ENCODE results near the gene XRN1.
A peak's percentile ranks its signal among the peaks of the same experiment; 100 is the strongest.
"Not testable (repeated sequence)": the region's sequence is repeated elsewhere in the genome, so short reads cannot be mapped to it uniquely, and the experiment has no call there.

XRN1 gene

DNA sequence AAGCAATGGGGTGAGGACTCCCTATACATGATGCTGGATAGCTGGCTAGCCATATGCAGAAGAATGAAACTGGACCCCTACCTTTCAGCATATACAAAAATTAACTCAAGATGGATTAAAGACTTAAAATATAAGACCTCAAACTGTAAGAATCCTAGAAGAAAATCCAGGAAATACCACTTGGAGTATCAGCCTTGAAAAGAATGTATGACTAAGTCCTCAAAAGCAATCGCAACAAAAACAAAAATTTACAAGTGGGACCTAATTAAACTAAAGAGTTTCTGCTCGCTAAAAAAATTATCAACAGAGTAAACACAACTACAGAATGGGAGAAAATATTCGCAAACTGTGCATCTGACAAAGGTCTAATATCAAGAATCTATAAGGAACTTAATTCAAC is 94.3 kb downstream of the XRN1 start:
- H2AFZ ChIP-seq (ENCODE audit: insufficient read depth, low read length, poor library complexity): no peak overlapping the region
- H4K12ac ChIP-seq (ENCODE audit: low read depth, low read length): no peak overlapping the region
- H3K27ac ChIP-seq (ENCODE audit: low read depth, low read length): no peak overlapping the region

GRCh38 chr3:142352698-142353097 is 95.1 kb downstream of the XRN1 start:
- not testable (repeated sequence) for H3K4me2 ChIP-seq (ENCODE audit: low read length); H4K91ac ChIP-seq (ENCODE audit: low read depth, low read length)

More for the DNA sequence above, 94.3 kb downstream of the XRN1 start:
- peaks cover 0 to 2% of the 10 kb centered on the region in 2 experiments for H3K4me1 ChIP-seq (ENCODE audit: control insufficient read depth in 1 of 2, insufficient read depth in 2 of 2, low read length in 2 of 2)
- no peak overlapping the region for H3K23ac ChIP-seq (ENCODE audit: low read length)
- no peak overlapping the region for H3K4me3 ChIP-seq (ENCODE audit: low read depth, low read length)
- no peak overlapping the region for H2AK5ac ChIP-seq (ENCODE audit: low read length)
- H4K91ac ChIP-seq (ENCODE audit: low read depth, low read length): no peak overlapping the region
- no peaks in the 10 kb centered on the region for H3K9me3 ChIP-seq (ENCODE audit: insufficient read depth, low read depth, low read length)
- H3K14ac ChIP-seq (ENCODE audit: low read length): no peak overlapping the region
- WGBS (ENCODE audit: extremely low coverage, insufficient coverage, insufficient read length): no CpG with 5 or more reads among the region's 3 CpGs
- no peak overlapping the region for H2BK12ac ChIP-seq (ENCODE audit: low read length)
- no peak overlapping the region for H3K9ac ChIP-seq (ENCODE audit: low read length)
- peaks cover 18 to 23% of the 10 kb centered on the region in 2 experiments for H3K36me3 ChIP-seq (ENCODE audit: control insufficient read depth in 1 of 2, insufficient read depth in 2 of 2, low read length in 2 of 2)
- no peaks in the 10 kb centered on the region for H3K79me1 ChIP-seq (ENCODE audit: low read length)
- peak in 1 of 2 donors; percentile 64 for DNase-seq
- H3K18ac ChIP-seq (ENCODE audit: low read length): no peak overlapping the region
- H2BK120ac ChIP-seq (ENCODE audit: insufficient read depth, low read length, poor library complexity): no peak overlapping the region
- no peaks in the 10 kb centered on the region for H3K27me3 ChIP-seq (ENCODE audit: insufficient read depth, low read length)
- H3K4ac ChIP-seq (ENCODE audit: low read depth, low read length): no peak overlapping the region
- no peak overlapping the region for H3K4me2 ChIP-seq (ENCODE audit: low read length)
- H4K8ac ChIP-seq (ENCODE audit: low read depth, low read length): no peak overlapping the region
- no peak overlapping the region for H2BK5ac ChIP-seq (ENCODE audit: low read depth, low read length, poor library complexity)
- no peaks in the 10 kb centered on the region for H3K79me2 ChIP-seq (ENCODE audit: control insufficient read depth, insufficient read depth, low read length, poor library complexity)

GRCh38 chr3:142348460-142348859 is 99.4 kb downstream of the XRN1 start:
- no peak overlapping the region for H3K9ac ChIP-seq (ENCODE audit: low read length)
- no peak overlapping the region for H3K14ac ChIP-seq (ENCODE audit: low read length)
- H2BK5ac ChIP-seq (ENCODE audit: low read depth, low read length, poor library complexity): no peak overlapping the region
- peaks cover 7 to 12% of the 10 kb centered on the region in 2 experiments for H3K36me3 ChIP-seq (ENCODE audit: control insufficient read depth in 1 of 2, insufficient read depth in 2 of 2, low read length in 2 of 2)
- no peak overlapping the region for H2AFZ ChIP-seq (ENCODE audit: insufficient read depth, low read length, poor library complexity)
- no peak overlapping the region for H2BK120ac ChIP-seq (ENCODE audit: insufficient read depth, low read length, poor library complexity)
- H3K23ac ChIP-seq (ENCODE audit: low read length): no peak overlapping the region
- no peaks in the 10 kb centered on the region for H3K27me3 ChIP-seq (ENCODE audit: insufficient read depth, low read length)
- no peak for DNase-seq
- H2AK5ac ChIP-seq (ENCODE audit: low read length): no peak overlapping the region
- no peak overlapping the region for H3K4me3 ChIP-seq (ENCODE audit: low read depth, low read length)
- H3K4me1 ChIP-seq (ENCODE audit: control insufficient read depth in 1 of 2, insufficient read depth in 2 of 2, low read length in 2 of 2): peaks cover 0 to 2% of the 10 kb centered on the region in 2 experiments
- H2BK12ac ChIP-seq (ENCODE audit: low read length): no peak overlapping the region
- H4K91ac ChIP-seq (ENCODE audit: low read depth, low read length): no peak overlapping the region
- no CpG with 5 or more reads among the region's 1 CpG for WGBS (ENCODE audit: extremely low coverage, insufficient coverage, insufficient read length)
- no peak overlapping the region for H3K18ac ChIP-seq (ENCODE audit: low read length)
- no peak overlapping the region for H3K4ac ChIP-seq (ENCODE audit: low read depth, low read length)
- no peaks in the 10 kb centered on the region for H3K79me2 ChIP-seq (ENCODE audit: control insufficient read depth, insufficient read depth, low read length, poor library complexity)
- H4K8ac ChIP-seq (ENCODE audit: low read depth, low read length): no peak overlapping the region
- no peak overlapping the region for H4K12ac ChIP-seq (ENCODE audit: low read depth, low read length)
- no peaks in the 10 kb centered on the region for H3K79me1 ChIP-seq (ENCODE audit: low read length)
- H3K27ac ChIP-seq (ENCODE audit: low read depth, low read length): no peak overlapping the region
- H3K9me3 ChIP-seq (ENCODE audit: insufficient read depth, low read depth, low read length): no peaks in the 10 kb centered on the region
- no peak overlapping the region for H3K4me2 ChIP-seq (ENCODE audit: low read length)

More at GRCh38 chr3:142352698-142353097, 95.1 kb downstream of the XRN1 start:
- not testable (repeated sequence) for H3K23ac ChIP-seq (ENCODE audit: low read length); H2BK12ac ChIP-seq (ENCODE audit: low read length); H2AFZ ChIP-seq (ENCODE audit: insufficient read depth, low read length, poor library complexity); H2BK120ac ChIP-seq (ENCODE audit: insufficient read depth, low read length, poor library complexity); H4K8ac ChIP-seq (ENCODE audit: low read depth, low read length); H4K12ac ChIP-seq (ENCODE audit: low read depth, low read length); H3K27me3 ChIP-seq (ENCODE audit: insufficient read depth, low read length); H3K4ac ChIP-seq (ENCODE audit: low read depth, low read length); H3K9me3 ChIP-seq (ENCODE audit: insufficient read depth, low read depth, low read length); H3K9ac ChIP-seq (ENCODE audit: low read length); H2BK5ac ChIP-seq (ENCODE audit: low read depth, low read length, poor library complexity); H3K27ac ChIP-seq (ENCODE audit: low read depth, low read length); H3K18ac ChIP-seq (ENCODE audit: low read length); H3K79me2 ChIP-seq (ENCODE audit: control insufficient read depth, insufficient read depth, low read length, poor library complexity); H3K79me1 ChIP-seq (ENCODE audit: low read length); H3K4me3 ChIP-seq (ENCODE audit: low read depth, low read length); H3K14ac ChIP-seq (ENCODE audit: low read length); H2AK5ac ChIP-seq (ENCODE audit: low read length); H3K4me1 ChIP-seq (ENCODE audit: control insufficient read depth in 1 of 2, insufficient read depth in 2 of 2, low read length in 2 of 2)
- peaks cover 18 to 22% of the 10 kb centered on the region in 2 experiments for H3K36me3 ChIP-seq (ENCODE audit: control insufficient read depth in 1 of 2, insufficient read depth in 2 of 2, low read length in 2 of 2)
- peak; percentile 75 to 87 for DNase-seq
- no CpG with 5 or more reads among the region's 3 CpGs for WGBS (ENCODE audit: extremely low coverage, insufficient coverage, insufficient read length)

DNA sequence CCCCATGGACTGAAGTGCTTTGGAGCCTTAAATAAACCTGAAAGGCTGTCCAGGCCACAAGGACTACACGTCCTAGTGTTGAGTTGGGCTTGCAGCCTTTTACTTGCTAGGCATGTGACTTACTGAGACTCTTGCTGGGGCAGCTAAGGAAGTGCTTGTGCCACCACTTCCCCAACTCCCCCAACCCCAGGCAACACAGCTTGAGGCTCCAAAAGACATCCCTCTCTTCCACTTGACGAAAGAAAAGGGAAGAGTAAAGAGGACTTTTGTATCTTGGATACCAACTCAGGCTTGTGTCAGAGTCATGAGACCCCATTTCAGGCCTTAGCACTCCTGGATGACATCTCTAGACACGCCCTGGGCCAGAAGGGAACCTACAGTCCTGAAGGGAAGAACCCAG is 109.8 kb downstream of the XRN1 start:
- Histone ChIP-seq H2BK120ac (ENCODE audit: insufficient read depth, low read length, poor library complexity) (no peak overlapping the region), H3K9me3 (ENCODE audit: insufficient read depth, low read depth, low read length) (no peaks in the 10 kb centered on the region), H2AK5ac (ENCODE audit: low read length) (no peak overlapping the region), H3K27me3 (ENCODE audit: insufficient read depth, low read length) (no peaks in the 10 kb centered on the region), H3K4me2 (ENCODE audit: low read length) (no peak overlapping the region), H4K12ac (ENCODE audit: low read depth, low read length) (no peak overlapping the region), H3K4me1 (ENCODE audit: control insufficient read depth in 1 of 2, insufficient read depth in 2 of 2, low read length in 2 of 2) (no peaks in the 10 kb centered on the region), H3K36me3 (ENCODE audit: control insufficient read depth in 1 of 2, insufficient read depth in 2 of 2, low read length in 2 of 2) (peaks cover 1 to 4% of the 10 kb centered on the region in 2 experiments), H3K9ac (ENCODE audit: low read length) (no peak overlapping the region), H2BK12ac (ENCODE audit: low read length) (no peak overlapping the region), H3K27ac (ENCODE audit: low read depth, low read length) (no peak overlapping the region), H3K79me2 (ENCODE audit: control insufficient read depth, insufficient read depth, low read length, poor library complexity) (no peaks in the 10 kb centered on the region), H3K79me1 (ENCODE audit: low read length) (no peaks in the 10 kb centered on the region), H2AFZ (ENCODE audit: insufficient read depth, low read length, poor library complexity) (no peak overlapping the region), H3K14ac (ENCODE audit: low read length) (no peak overlapping the region), H3K4ac (ENCODE audit: low read depth, low read length) (no peak overlapping the region), H3K18ac (ENCODE audit: low read length) (no peak overlapping the region), H4K91ac (ENCODE audit: low read depth, low read length) (no peak overlapping the region), H2BK5ac (ENCODE audit: low read depth, low read length, poor library complexity) (no peak overlapping the region), H3K23ac (ENCODE audit: low read length) (no peak overlapping the region), H4K8ac (ENCODE audit: low read depth, low read length) (no peak overlapping the region), H3K4me3 (ENCODE audit: low read depth, low read length) (no peak overlapping the region)
- DNase-seq: peak in 1 of 2 donors; percentile 14
- WGBS (ENCODE audit: extremely low coverage, insufficient coverage, insufficient read length): no CpG with 5 or more reads among the region's 3 CpGs
